ENCODE data around the gene IRF6. TPM values are rescaled to one million over a fixed set of nuclear protein-coding genes. Genes with fewer than 3 reads are reported as not detected.
A peak's percentile ranks its signal among the peaks of the same experiment; 100 is the strongest.

IRF6 gene
- total RNA-seq, 1 experiment from 2014 or later, result 61.6 TPM

DNA sequence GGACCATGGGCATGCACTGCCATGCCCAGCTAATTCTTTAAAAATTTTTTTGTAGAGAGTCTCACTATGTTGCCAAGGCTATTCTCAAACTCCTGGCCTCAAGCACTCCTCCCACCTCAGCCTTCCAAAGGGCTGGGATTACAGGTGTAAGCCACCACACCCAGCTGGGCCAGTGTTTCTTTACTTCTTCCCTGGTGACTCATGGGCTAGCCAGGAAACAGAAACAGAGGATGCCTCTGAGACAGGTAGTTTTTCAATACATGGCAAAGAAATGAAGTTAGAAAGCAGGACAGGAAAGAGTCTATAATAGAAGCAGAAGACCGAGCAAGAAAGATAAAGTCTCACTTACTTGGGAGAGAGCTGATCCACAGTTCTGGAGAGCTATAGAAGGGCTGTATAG, 14.0 kb downstream of the IRF6 start:
- Histone ChIP-seq H3K27me3 (ENCODE audit: low read length) (no peaks in the 10 kb centered on the region), H3K4me1 (ENCODE audit: insufficient read depth, low read length) (peaks cover 16% of the 10 kb centered on the region), H3K9me2 (replicated peaks; ENCODE audit: low read length) (no peaks in the 10 kb centered on the region), H3K4me3 (ENCODE audit: low read length) (no peak overlapping the region), H4K20me1 (ENCODE audit: low read length) (no peaks in the 10 kb centered on the region), H3K36me3 (ENCODE audit: low read depth, low read length) (peaks cover 75% of the 10 kb centered on the region), H3K27ac (ENCODE audit: low read length) (no peak overlapping the region; the same call in 1 of the 2 replicates), H3K9ac (ENCODE audit: low read length) (no peak overlapping the region), H2AFZ (ENCODE audit: low read length) (no peak overlapping the region), H3K9me3 (ENCODE audit: low read length) (no peaks in the 10 kb centered on the region), H3K79me2 (ENCODE audit: low read length) (no peaks in the 10 kb centered on the region), H3F3A (ENCODE audit: low read length, unreplicated experiment) (no peaks in the 10 kb centered on the region), H3K4me2 (ENCODE audit: low read length) (no peak overlapping the region)
- CTCF ChIA-PET, result interaction anchor here (0.8 kb wide), 1 partner anchor 31 kb away, joined by 4 read pairs; no protein-coding TSS in a partner anchor
- BruUV-seq (replicated peaks), result no TSS peak
- peak; percentile 66 for DNase-seq
- TF ChIP-seq, protein P1, sequence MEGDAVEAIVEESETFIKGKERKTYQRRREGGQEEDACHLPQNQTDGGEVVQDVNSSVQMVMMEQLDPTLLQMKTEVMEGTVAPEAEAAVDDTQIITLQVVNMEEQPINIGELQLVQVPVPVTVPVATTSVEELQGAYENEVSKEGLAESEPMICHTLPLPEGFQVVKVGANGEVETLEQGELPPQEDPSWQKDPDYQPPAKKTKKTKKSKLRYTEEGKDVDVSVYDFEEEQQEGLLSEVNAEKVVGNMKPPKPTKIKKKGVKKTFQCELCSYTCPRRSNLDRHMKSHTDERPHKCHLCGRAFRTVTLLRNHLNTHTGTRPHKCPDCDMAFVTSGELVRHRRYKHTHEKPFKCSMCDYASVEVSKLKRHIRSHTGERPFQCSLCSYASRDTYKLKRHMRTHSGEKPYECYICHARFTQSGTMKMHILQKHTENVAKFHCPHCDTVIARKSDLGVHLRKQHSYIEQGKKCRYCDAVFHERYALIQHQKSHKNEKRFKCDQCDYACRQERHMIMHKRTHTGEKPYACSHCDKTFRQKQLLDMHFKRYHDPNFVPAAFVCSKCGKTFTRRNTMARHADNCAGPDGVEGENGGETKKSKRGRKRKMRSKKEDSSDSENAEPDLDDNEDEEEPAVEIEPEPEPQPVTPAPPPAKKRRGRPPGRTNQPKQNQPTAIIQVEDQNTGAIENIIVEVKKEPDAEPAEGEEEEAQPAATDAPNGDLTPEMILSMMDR (conservative IDR thresholded peaks at IDR 0.05; ENCODE audit: low read depth, low read length), result no peak
- TF ChIP-seq EZH2 (IDR thresholded peaks at IDR 0.05; ENCODE audit: low read length, unreplicated experiment) (no peak), EZH2phosphoT487 (IDR thresholded peaks at IDR 0.05; ENCODE audit: borderline replicate concordance, low read length) (no peak)
- POLR2A ChIA-PET (ENCODE audit: unreplicated experiment), result no interaction called here
- ATAC-seq, result peak; percentile 76
- intact Hi-C loops (cut with micrococcal nuclease), result no loop called here

GRCh38 chr1:209790286-209791193, 15.4 kb downstream of the IRF6 start:
- DNase-seq, result no peak
- no peak overlapping the region for H2AFZ ChIP-seq (ENCODE audit: low read length)
- no peaks in the 10 kb centered on the region for H4K20me1 ChIP-seq (ENCODE audit: low read length)
- intact Hi-C loops (cut with micrococcal nuclease), result no loop called here
- no TSS peak for BruUV-seq (replicated peaks)
- ATAC-seq, result no peak
- no peak overlapping the region for H3K9ac ChIP-seq (ENCODE audit: low read length)
- H3K4me1 ChIP-seq (ENCODE audit: insufficient read depth, low read length), result peaks cover 16% of the 10 kb centered on the region
- H3K27me3 ChIP-seq (ENCODE audit: low read length), result no peaks in the 10 kb centered on the region
- no peak overlapping the region for H3K4me2 ChIP-seq (ENCODE audit: low read length)
- POLR2A ChIA-PET (ENCODE audit: unreplicated experiment), result no interaction called here
- CTCF ChIA-PET, result no interaction called here
- H3K79me2 ChIP-seq (ENCODE audit: low read length), result no peaks in the 10 kb centered on the region
- no peak overlapping the region for H3K27ac ChIP-seq (ENCODE audit: low read length)
- H3K9me2 ChIP-seq (replicated peaks; ENCODE audit: low read length), result no peaks in the 10 kb centered on the region
- peaks cover 63% of the 10 kb centered on the region for H3K36me3 ChIP-seq (ENCODE audit: low read depth, low read length)
- no peak overlapping the region for H3K4me3 ChIP-seq (ENCODE audit: low read length)
- H3F3A ChIP-seq (ENCODE audit: low read length, unreplicated experiment), result no peaks in the 10 kb centered on the region
- no peaks in the 10 kb centered on the region for H3K9me3 ChIP-seq (ENCODE audit: low read length)
- TF ChIP-seq EZH2phosphoT487 (IDR thresholded peaks at IDR 0.05; ENCODE audit: borderline replicate concordance, low read length) (no peak), EZH2 (IDR thresholded peaks at IDR 0.05; ENCODE audit: low read length, unreplicated experiment) (no peak)
- TF ChIP-seq, protein P1 (conservative IDR thresholded peaks at IDR 0.05; ENCODE audit: low read depth, low read length), result no peak

DNA sequence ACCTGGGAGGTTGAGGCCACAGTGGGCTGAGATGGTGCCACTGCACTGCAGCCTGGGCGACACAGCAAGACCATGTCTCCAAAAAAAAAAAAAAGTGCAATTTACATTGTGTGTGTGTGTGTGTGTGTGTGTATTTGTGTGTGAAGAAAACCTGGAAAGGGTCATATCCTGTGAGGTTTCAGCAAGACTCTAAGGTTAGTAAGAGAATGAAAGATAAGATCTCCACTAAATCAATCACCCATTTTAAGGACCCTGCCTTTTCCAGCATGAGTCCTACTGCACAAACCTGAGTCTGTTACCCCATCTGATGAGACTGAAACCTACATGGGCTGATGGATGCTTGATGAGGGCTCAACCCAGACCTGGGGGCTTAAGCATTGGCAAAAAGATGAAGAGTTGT, 16.7 kb downstream of the IRF6 start:
- Histone ChIP-seq H3K27ac (ENCODE audit: low read length) (no peak overlapping the region), H3K4me1 (ENCODE audit: insufficient read depth, low read length) (peaks cover 22% of the 10 kb centered on the region), H4K20me1 (ENCODE audit: low read length) (no peaks in the 10 kb centered on the region), H3K9ac (ENCODE audit: low read length) (no peak overlapping the region), H3K9me3 (ENCODE audit: low read length) (no peaks in the 10 kb centered on the region), H3K27me3 (ENCODE audit: low read length) (no peaks in the 10 kb centered on the region), H3K79me2 (ENCODE audit: low read length) (peaks cover under 1% of the 10 kb centered on the region; the same call in 1 of the 2 replicates), H3K9me2 (replicated peaks; ENCODE audit: low read length) (no peaks in the 10 kb centered on the region), H3F3A (ENCODE audit: low read length, unreplicated experiment) (no peaks in the 10 kb centered on the region), H3K4me2 (ENCODE audit: low read length) (no peak overlapping the region), H2AFZ (ENCODE audit: low read length) (no peak overlapping the region), H3K36me3 (ENCODE audit: low read depth, low read length) (peaks cover 50% of the 10 kb centered on the region), H3K4me3 (ENCODE audit: low read length) (no peak overlapping the region)
- POLR2A ChIA-PET (ENCODE audit: unreplicated experiment), result no interaction called here
- CTCF ChIA-PET, result no interaction called here
- intact Hi-C loops (cut with micrococcal nuclease), result no loop called here
- no peak for DNase-seq
- TF ChIP-seq, protein P1 (conservative IDR thresholded peaks at IDR 0.05; ENCODE audit: low read depth, low read length), result no peak
- no peak for TF ChIP-seq EZH2phosphoT487 (IDR thresholded peaks at IDR 0.05; ENCODE audit: borderline replicate concordance, low read length)
- TF ChIP-seq EZH2 (IDR thresholded peaks at IDR 0.05; ENCODE audit: low read length, unreplicated experiment), result no peak
- no TSS peak for BruUV-seq (replicated peaks)
- no peak for ATAC-seq

Data from PC-3 (cell line).